GM23248 (cell line): ENCODE results near the gene LRRC45. TPM values are rescaled to one million over a fixed set of nuclear protein-coding genes. Genes with fewer than 3 reads are reported as not detected.

ENCODE experiments used
- DNase-seq: peaks from one replicate; pipeline ENCODE4 v3.0.0-alpha.2; 2015
- H2AFZ ChIP-seq: fragments of 200-600 bp; sonication (generic); 2 replicates; pipeline ENCODE4 v1.6.1; 2016; ENCODE audit warnings: antibody characterized with exemption
- H3F3A ChIP-seq: fragments of 200-600 bp; sonication (generic); 2 replicates; pipeline ENCODE4 v1.6.1; 2016; ENCODE audit warnings: mild to moderate bottlenecking, antibody characterized with exemption, mixed run types; ENCODE audit not compliant: insufficient read depth
- H3K27ac ChIP-seq: fragments of 200-600 bp; sonication (generic); 2 replicates; pipeline ENCODE4 v1.5.1; 2016; ENCODE audit warnings: mild to moderate bottlenecking
- H3K27me3 ChIP-seq: fragments of 200-600 bp; sonication (generic); replicated peaks from 2 replicates; pipeline ENCODE4 v1.6.1; 2016; ENCODE audit warnings: mild to moderate bottlenecking; ENCODE audit not compliant: insufficient read depth
- H3K36me3 ChIP-seq: fragments of 200-600 bp; sonication (generic); 2 replicates; pipeline ENCODE4 v1.6.1; 2016; ENCODE audit warnings: low read depth, mild to moderate bottlenecking
- H3K4me1 ChIP-seq: fragments of 200-600 bp; sonication (generic); 2 replicates; pipeline ENCODE4 v1.6.1; 2016; ENCODE audit warnings: mild to moderate bottlenecking; ENCODE audit not compliant: insufficient read depth
- H3K4me2 ChIP-seq: fragments of 200-600 bp; sonication (generic); one replicate; pipeline ENCODE4 v1.6.1; 2016; ENCODE audit warnings: mild to moderate bottlenecking; ENCODE audit not compliant: unreplicated experiment
- H3K4me3 ChIP-seq: fragments of 200-600 bp; sonication (generic); 2 replicates; pipeline ENCODE4 v1.5.1; 2016; ENCODE audit warnings: mild to moderate bottlenecking
- H3K79me2 ChIP-seq: fragments of 200-600 bp; sonication (generic); 2 replicates; pipeline ENCODE4 v1.6.1; 2016; ENCODE audit warnings: mild to moderate bottlenecking; ENCODE audit not compliant: insufficient read depth
- H3K9ac ChIP-seq: fragments of 200-600 bp; sonication (generic); 2 replicates; pipeline ENCODE4 v1.6.1; 2016; ENCODE audit warnings: mild to moderate bottlenecking
- H3K9me2 ChIP-seq: fragments of 200-600 bp; sonication (generic); 2 replicates; pipeline ENCODE4 v1.6.1; 2016; ENCODE audit warnings: mixed run types, mild to moderate bottlenecking, moderate library complexity; ENCODE audit not compliant: insufficient read depth
- H3K9me3 ChIP-seq: fragments of 200-600 bp; sonication (generic); one replicate; pipeline ENCODE4 v1.6.1; 2017; ENCODE audit warnings: low read depth
- H4K20me1 ChIP-seq: fragments of 200-600 bp; sonication (generic); 2 replicates; pipeline ENCODE4 v1.6.0; 2016; ENCODE audit not compliant: insufficient read depth
- EZH2 ChIP-seq: fragments of 200-600 bp; sonication (generic); IDR thresholded peaks from 2 replicates; pipeline ENCODE4 v1.6.1; 2018; ENCODE audit warnings: antibody characterized with exemption, mild to moderate bottlenecking; ENCODE audit not compliant: insufficient read depth, poor library complexity, severe bottlenecking
- EZH2phosphoT487 ChIP-seq: fragments of 200-600 bp; sonication (generic); IDR thresholded peaks from 2 replicates; pipeline ENCODE4 v1.6.1; 2018; ENCODE audit warnings: antibody characterized with exemption, moderate library complexity, mild to moderate bottlenecking, low read depth; ENCODE audit not compliant: insufficient read depth
- whole genome bisulfite sequencing, 2 experiments: methylation state at CpG; one replicate each; pipeline ENCODE4 v1.1.6; 2015 to 2017; ENCODE audit warnings: low lambda C conversion rate in 2 of 2, low coverage in 1 of 2; ENCODE audit errors: missing lambda C conversion rate in 2 of 2; 5-methylcytosine and 5-hydroxymethylcytosine counted together
- in situ Hi-C: fragments of 300-500 bp; cut with MboI; formaldehyde crosslinking; loops from 2 replicates; pipeline ENCODE4 v1.15.0; 2020
- polyA plus RNA-seq: library from polyadenylated mRNA; unstranded; fragments of >200 nt; fragmentation: Nextera tagmentation; extraction: Ambion mirVana; gene quantifications from 2 replicates; pipeline ENCODE4 v1.2.1, GENCODE V29; 2016
- total RNA-seq: library from RNA; depleted of rRNA; stranded (reverse); fragments of >200 nt; shearing (Covaris generic); gene quantifications from 2 replicates; pipeline ENCODE4 v1.2.3, GENCODE V29; 2014

The LRRC45 gene
- total and polyA plus RNA-seq, 2 experiments from 2014 or later: 4.5 to 14.8 TPM

GRCh38 chr17:82053556-82054263 lies 30.6 kb downstream of the LRRC45 start:
- WGBS, 2 experiments: 92 to 95% methylated on average over 28 of the region's 28 CpGs
- peaks cover 6% of the 10 kb centered on the region for H3K4me1 ChIP-seq
- no peak overlapping the region for H3K4me3 ChIP-seq
- no peak for DNase-seq
- H3K27ac ChIP-seq: no peak overlapping the region
- no peaks in the 10 kb centered on the region for H3K27me3 ChIP-seq
- H3K79me2 ChIP-seq: peaks cover 33% of the 10 kb centered on the region
- H4K20me1 ChIP-seq: no peaks in the 10 kb centered on the region
- in situ Hi-C loops: no loop called here
- H3K36me3 ChIP-seq: no peaks in the 10 kb centered on the region
- H3K9me3 ChIP-seq: no peaks in the 10 kb centered on the region
- no peaks in the 10 kb centered on the region for H3K9me2 ChIP-seq
- no peak for TF ChIP-seq EZH2phosphoT487
- no peak for TF ChIP-seq EZH2
- H3K9ac ChIP-seq: no peak overlapping the region
- H3K4me2 ChIP-seq: no peak overlapping the region
- no peak overlapping the region for H2AFZ ChIP-seq
- H3F3A ChIP-seq: no peaks in the 10 kb centered on the region

- Histone ChIP-seq H3K4me1 (peaks cover 6% of the 10 kb centered on the region), H4K20me1 (no peaks in the 10 kb centered on the region), H3K9ac (no peak overlapping the region), H3K27me3 (no peaks in the 10 kb centered on the region), H3K36me3 (no peaks in the 10 kb centered on the region), H3K79me2 (peaks cover 33% of the 10 kb centered on the region), H3K4me2 (no peak overlapping the region), H3F3A (no peaks in the 10 kb centered on the region), H2AFZ (no peak overlapping the region), H3K4me3 (no peak overlapping the region), H3K9me2 (no peaks in the 10 kb centered on the region), H3K9me3 (no peaks in the 10 kb centered on the region), H3K27ac (no peak overlapping the region)
- 91 to 95% methylated on average over 34 to 38 of the region's 38 CpGs for WGBS, 2 experiments
- in situ Hi-C loops: no loop called here
- no peak for TF ChIP-seq EZH2
- no peak for TF ChIP-seq EZH2phosphoT487
- no peak for DNase-seq
Observed at GRCh38 chr17:82054351-82055022, 31.4 kb downstream of the LRRC45 start.

- no peak overlapping the region for H3K27ac ChIP-seq
- no peak for DNase-seq
- H3K27me3 ChIP-seq: no peaks in the 10 kb centered on the region
- no peaks in the 10 kb centered on the region for H3K9me2 ChIP-seq
- H3K4me3 ChIP-seq: no peak overlapping the region
- H4K20me1 ChIP-seq: no peaks in the 10 kb centered on the region
- H3K4me2 ChIP-seq: no peak overlapping the region
- 89 to 90% methylated on average over 18 to 26 of the region's 26 CpGs for WGBS, 2 experiments
- peaks cover 6% of the 10 kb centered on the region for H3K4me1 ChIP-seq
- TF ChIP-seq EZH2 (no peak), EZH2phosphoT487 (no peak)
- no peak overlapping the region for H3K9ac ChIP-seq
- H2AFZ ChIP-seq: no peak overlapping the region
- no peaks in the 10 kb centered on the region for H3F3A ChIP-seq
- in situ Hi-C loops: no loop called here
- no peaks in the 10 kb centered on the region for H3K36me3 ChIP-seq
- H3K79me2 ChIP-seq: peaks cover 29% of the 10 kb centered on the region
- no peaks in the 10 kb centered on the region for H3K9me3 ChIP-seq
Observed at GRCh38 chr17:82055023-82055964, 32.2 kb downstream of the LRRC45 start.
